Measurements from ENCODE around the gene ITIH4. TPM values are rescaled to one million over a fixed set of nuclear protein-coding genes. Genes with fewer than 3 reads are reported as not detected.
"Not testable (repeated sequence)": the region's sequence is repeated elsewhere in the genome, so short reads cannot be mapped to it uniquely, and the experiment has no call there.

Gene ITIH4
- total RNA-seq, 1 experiment from 2014 or later = not detected

- not testable (repeated sequence) for H3K27me3 ChIP-seq (replicated peaks); H3K9me3 ChIP-seq (replicated peaks); H3K4me1 ChIP-seq (replicated peaks); H3K36me3 ChIP-seq; H3K27ac ChIP-seq; DNase-seq (ENCODE audit: low read depth in 1 of 2, low spot score in 2 of 2); H3K4me3 ChIP-seq
Observed at GRCh38 chr3:52776486-52776885, 54.0 kb downstream of the ITIH4 start.

GRCh38 chr3:52775877-52776276, 54.6 kb downstream of the ITIH4 start:
- H3K9me3 ChIP-seq (replicated peaks) = no peaks in the 10 kb centered on the region
- H3K4me1 ChIP-seq (replicated peaks) = no peaks in the 10 kb centered on the region
- H3K4me3 ChIP-seq = no peak overlapping the region
- no peak overlapping the region for H3K27ac ChIP-seq
- H3K27me3 ChIP-seq (replicated peaks) = no peaks in the 10 kb centered on the region
- H3K36me3 ChIP-seq = no peaks in the 10 kb centered on the region; the same call in 1 of the 2 replicates
- no peak for DNase-seq (ENCODE audit: low read depth in 1 of 2, low spot score in 2 of 2)

- peaks cover 4% of the 10 kb centered on the region; the same call in 1 of the 2 replicates for H3K36me3 ChIP-seq
- H3K4me3 ChIP-seq = no peak overlapping the region
- H3K9me3 ChIP-seq (replicated peaks) = no peaks in the 10 kb centered on the region
- no peak overlapping the region for H3K27ac ChIP-seq
- DNase-seq (ENCODE audit: low read depth in 1 of 2, low spot score in 2 of 2) = no peak
- H3K27me3 ChIP-seq (replicated peaks) = no peaks in the 10 kb centered on the region
- H3K4me1 ChIP-seq (replicated peaks) = no peaks in the 10 kb centered on the region
Observed at GRCh38 chr3:52774901-52775864, 55.3 kb downstream of the ITIH4 start.

- Histone ChIP-seq H3K36me3 (peaks cover 4% of the 10 kb centered on the region; the same call in 1 of the 2 replicates), H3K9me3 (replicated peaks) (no peaks in the 10 kb centered on the region), H3K27ac (no peak overlapping the region), H3K4me1 (replicated peaks) (no peaks in the 10 kb centered on the region; the same call in 1 of the 2 replicates), H3K27me3 (replicated peaks) (no peaks in the 10 kb centered on the region), H3K4me3 (no peak overlapping the region)
- DNase-seq (ENCODE audit: low read depth in 1 of 2, low spot score in 2 of 2) = no peak
Observed at GRCh38 chr3:52774066-52774713, 56.3 kb downstream of the ITIH4 start.

- Histone ChIP-seq H3K27ac (no peak overlapping the region), H3K36me3 (peaks cover 4% of the 10 kb centered on the region), H3K27me3 (replicated peaks) (no peaks in the 10 kb centered on the region), H3K9me3 (replicated peaks) (no peaks in the 10 kb centered on the region), H3K4me1 (replicated peaks) (no peaks in the 10 kb centered on the region; the same call in 1 of the 2 replicates), H3K4me3 (no peak overlapping the region)
- DNase-seq (ENCODE audit: low read depth in 1 of 2, low spot score in 2 of 2) = no peak
Observed at GRCh38 chr3:52773361-52774065, 57.0 kb downstream of the ITIH4 start.

- H3K9me3 ChIP-seq (replicated peaks) = no peaks in the 10 kb centered on the region
- no peak overlapping the region for H3K4me3 ChIP-seq
- no peak for DNase-seq (ENCODE audit: low read depth in 1 of 2, low spot score in 2 of 2)
- H3K27me3 ChIP-seq (replicated peaks) = no peaks in the 10 kb centered on the region
- H3K4me1 ChIP-seq (replicated peaks) = no peaks in the 10 kb centered on the region; the same call in 1 of the 2 replicates
- H3K27ac ChIP-seq = no peak overlapping the region
- peaks cover 4% of the 10 kb centered on the region for H3K36me3 ChIP-seq
Observed at GRCh38 chr3:52771702-52772101, 58.8 kb downstream of the ITIH4 start.

GRCh38 chr3:52771334-52771681, 59.2 kb downstream of the ITIH4 start:
- H3K36me3 ChIP-seq = peaks cover 4% of the 10 kb centered on the region
- H3K4me3 ChIP-seq = peak overlapping the region; percentile 72
- no peak for DNase-seq (ENCODE audit: low read depth in 1 of 2, low spot score in 2 of 2)
- H3K4me1 ChIP-seq (replicated peaks) = no peaks in the 10 kb centered on the region; the same call in 1 of the 2 replicates
- no peaks in the 10 kb centered on the region for H3K27me3 ChIP-seq (replicated peaks)
- peak overlapping the region; percentile 22; the same call in 1 of the 2 replicates for H3K27ac ChIP-seq
- H3K9me3 ChIP-seq (replicated peaks) = no peaks in the 10 kb centered on the region

GRCh38 chr3:52770496-52771333, 59.8 kb downstream of the ITIH4 start, which contains the start of gene NEK4:
TSS of gene NEK4 (minus strand) at chr3:52770940. CDS start at chr3:52770746, 194 bp downstream.
- no peaks in the 10 kb centered on the region for H3K9me3 ChIP-seq (replicated peaks)
- no peaks in the 10 kb centered on the region for H3K27me3 ChIP-seq (replicated peaks)
- H3K27ac ChIP-seq = peak within 1 kb of the TSS; percentile 22
- H3K4me3 ChIP-seq = peak within 1 kb of the TSS; percentile 72
- H3K4me1 ChIP-seq (replicated peaks) = no peaks in the 10 kb centered on the region; the same call in 1 of the 2 replicates
- peak; percentile 75 to 87 for DNase-seq (ENCODE audit: low read depth in 1 of 2, low spot score in 2 of 2)
- peaks cover 8% of the 10 kb centered on the region for H3K36me3 ChIP-seq

GRCh38 chr3:52769786-52770455, 60.6 kb downstream of the ITIH4 start:
- Histone ChIP-seq H3K4me1 (replicated peaks) (no peaks in the 10 kb centered on the region; the same call in 1 of the 2 replicates), H3K9me3 (replicated peaks) (no peaks in the 10 kb centered on the region), H3K27ac (no peak overlapping the region), H3K27me3 (replicated peaks) (no peaks in the 10 kb centered on the region), H3K4me3 (peak overlapping the region; percentile 72), H3K36me3 (peaks cover 12% of the 10 kb centered on the region)
- peak in 1 of 2 experiments; percentile 7 for DNase-seq (ENCODE audit: low read depth in 1 of 2, low spot score in 2 of 2)

- no peak for DNase-seq (ENCODE audit: low read depth in 1 of 2, low spot score in 2 of 2)
- H3K27me3 ChIP-seq (replicated peaks) = no peaks in the 10 kb centered on the region
- peaks cover 46% of the 10 kb centered on the region for H3K36me3 ChIP-seq
Observed at GRCh38 chr3:52763466-52763865, 67.0 kb downstream of the ITIH4 start.

More at GRCh38 chr3:52763466-52763865, 67.0 kb downstream of the ITIH4 start:
- Histone ChIP-seq H3K4me3 (no peak overlapping the region), H3K4me1 (replicated peaks) (no peaks in the 10 kb centered on the region), H3K27ac (no peak overlapping the region), H3K9me3 (replicated peaks) (no peaks in the 10 kb centered on the region)
